HG02885 (cell line): ENCODE data around the gene PPM1M.

ENCODE experiments used
- ATAC-seq: cut with Tn5 transposase; IDR thresholded peaks from one replicate; pipeline ENCODE4 v1.9.1; 2021; ENCODE audit warnings: mild to moderate bottlenecking; ENCODE audit not compliant: unreplicated experiment, poor library complexity

The PPM1M gene

DNA sequence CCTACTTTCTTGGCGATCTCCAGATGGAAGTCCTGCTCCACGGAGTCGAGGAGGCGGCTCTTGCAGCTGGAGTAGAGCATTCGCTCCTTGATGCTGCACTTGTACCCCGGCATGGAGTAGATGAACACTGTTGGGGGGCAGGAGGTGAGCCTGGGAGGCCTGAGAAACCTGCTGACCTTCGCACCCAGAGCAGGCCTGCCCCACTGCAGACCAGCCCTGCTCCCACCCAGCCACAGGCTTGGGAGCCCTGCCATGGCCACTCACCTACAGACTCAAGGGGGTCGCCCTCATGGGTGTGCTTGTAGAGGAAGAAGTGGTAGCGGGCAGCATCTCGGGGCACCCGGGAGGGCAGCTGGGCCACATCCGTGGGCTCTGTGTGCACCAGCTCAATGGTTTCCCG lies 15.9 kb upstream of the PPM1M start:
- ATAC-seq = no peak

DNA sequence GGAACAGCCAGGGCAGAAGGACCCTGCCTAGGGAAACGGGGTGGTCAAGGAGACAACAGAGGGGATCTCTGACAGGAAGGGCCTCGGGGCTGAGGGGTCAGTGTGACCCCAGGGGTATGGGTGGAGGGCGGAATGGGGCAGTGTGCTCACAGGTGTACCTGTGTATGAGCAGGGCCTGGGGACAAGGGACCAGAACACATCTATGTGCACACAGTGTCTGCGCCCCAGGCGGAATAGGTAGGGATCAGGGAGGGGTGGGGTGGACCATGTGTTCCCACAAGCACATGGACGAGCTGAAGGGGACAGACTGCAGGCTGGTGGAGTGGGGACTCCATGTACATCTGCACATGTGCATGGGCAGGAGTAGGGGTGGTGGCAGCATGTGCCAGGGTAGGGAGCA lies 15.1 kb upstream of the PPM1M start:
- no peak for ATAC-seq

DNA sequence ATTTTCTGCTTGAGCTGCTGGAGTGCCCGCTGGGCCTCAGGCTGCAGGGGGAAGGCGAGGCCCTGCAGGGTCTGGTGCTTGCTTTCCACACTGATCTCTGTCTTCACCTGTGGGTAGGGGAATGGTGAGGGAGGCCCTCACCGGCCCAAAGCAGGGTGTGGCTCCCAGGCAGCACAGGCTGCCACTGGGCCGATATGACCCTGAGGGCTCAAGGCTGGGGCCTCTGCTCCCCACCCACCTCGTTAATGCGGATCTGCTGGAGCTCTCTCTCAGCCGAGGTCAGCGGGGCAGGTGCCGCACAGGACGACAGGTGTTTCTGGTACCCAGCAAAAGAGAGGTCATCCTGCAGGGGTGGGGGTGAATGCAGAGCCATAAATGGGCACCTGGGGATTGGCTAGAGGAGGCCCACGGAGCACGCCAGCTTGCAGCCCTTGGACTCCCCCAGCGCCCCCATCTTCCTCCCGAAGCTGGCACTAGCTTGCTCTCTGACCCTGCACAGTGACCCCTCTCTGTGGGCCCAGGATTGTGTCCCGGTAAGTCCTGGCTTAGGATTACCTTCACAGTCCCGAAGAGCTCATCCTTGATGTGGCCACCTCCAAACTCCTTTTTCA lies 14.6 kb upstream of the PPM1M start:
- no peak for ATAC-seq

GRCh38 chr3:52231502-52232278 lies 13.9 kb upstream of the PPM1M start:
- peak; percentile 55 for ATAC-seq

GRCh38 chr3:52232279-52233107 lies 13.1 kb upstream of the PPM1M start:
- no peak for ATAC-seq

- ATAC-seq = no peak
Measured at GRCh38 chr3:52233108-52233591, 12.4 kb upstream of the PPM1M start.

DNA sequence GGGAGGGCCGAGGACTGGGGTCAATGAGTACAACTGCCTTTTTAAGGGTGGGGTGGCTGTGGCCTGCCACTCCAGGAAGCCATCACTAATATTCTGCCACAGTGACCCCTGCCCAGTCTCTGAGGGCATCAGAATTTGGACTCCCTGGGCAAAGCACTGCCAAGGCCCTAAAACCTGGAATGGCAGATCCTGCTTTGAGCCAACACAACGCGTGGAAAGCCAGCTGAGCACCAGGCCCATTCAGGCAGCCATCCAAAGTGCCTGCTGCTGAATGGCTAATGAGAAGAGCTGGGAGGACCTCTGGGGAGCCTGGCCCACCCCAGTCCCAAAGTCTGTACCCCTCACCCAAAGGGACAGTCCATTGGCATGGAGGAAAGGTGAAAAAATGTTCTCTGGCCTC lies 11.6 kb upstream of the PPM1M start:
- no peak for ATAC-seq

- no peak for ATAC-seq
Measured at GRCh38 chr3:52234516-52235447, 10.8 kb upstream of the PPM1M start.

- no peak for ATAC-seq
Measured at GRCh38 chr3:52236424-52236886, 9.1 kb upstream of the PPM1M start.

DNA sequence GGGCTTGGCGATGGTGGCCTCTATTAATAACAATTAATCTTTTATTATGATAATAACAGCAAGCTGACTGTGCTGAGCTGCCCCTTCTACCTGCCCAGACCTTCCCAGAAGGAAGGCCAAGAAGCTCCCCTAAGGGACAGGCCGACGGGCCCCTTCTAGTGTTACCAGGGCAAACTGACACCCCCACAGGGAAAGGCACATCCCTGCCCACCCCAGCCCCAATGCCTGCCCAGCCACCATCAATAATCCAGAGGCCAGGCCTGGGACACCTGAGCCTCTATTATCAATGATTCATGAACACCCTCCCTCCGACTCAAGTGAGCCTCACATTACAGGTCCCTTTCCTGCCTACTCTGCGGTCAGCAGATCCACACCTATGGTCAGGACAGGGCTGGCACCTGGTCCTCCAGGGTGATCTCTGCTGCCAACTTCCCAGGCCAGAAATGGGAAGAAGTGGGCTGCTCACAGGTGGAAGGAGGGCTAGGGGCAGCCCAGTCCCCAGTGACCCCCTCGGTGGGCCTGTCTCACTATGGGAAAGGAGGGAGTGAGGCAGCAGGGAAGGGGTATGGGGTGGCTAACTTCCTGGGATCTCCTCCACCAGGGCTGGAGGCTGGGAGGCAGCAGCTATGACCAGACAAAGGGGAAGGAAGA lies 8.4 kb upstream of the PPM1M start:
- no peak for ATAC-seq

- no peak for ATAC-seq
Measured at GRCh38 chr3:52237657-52238172, 7.8 kb upstream of the PPM1M start.

DNA sequence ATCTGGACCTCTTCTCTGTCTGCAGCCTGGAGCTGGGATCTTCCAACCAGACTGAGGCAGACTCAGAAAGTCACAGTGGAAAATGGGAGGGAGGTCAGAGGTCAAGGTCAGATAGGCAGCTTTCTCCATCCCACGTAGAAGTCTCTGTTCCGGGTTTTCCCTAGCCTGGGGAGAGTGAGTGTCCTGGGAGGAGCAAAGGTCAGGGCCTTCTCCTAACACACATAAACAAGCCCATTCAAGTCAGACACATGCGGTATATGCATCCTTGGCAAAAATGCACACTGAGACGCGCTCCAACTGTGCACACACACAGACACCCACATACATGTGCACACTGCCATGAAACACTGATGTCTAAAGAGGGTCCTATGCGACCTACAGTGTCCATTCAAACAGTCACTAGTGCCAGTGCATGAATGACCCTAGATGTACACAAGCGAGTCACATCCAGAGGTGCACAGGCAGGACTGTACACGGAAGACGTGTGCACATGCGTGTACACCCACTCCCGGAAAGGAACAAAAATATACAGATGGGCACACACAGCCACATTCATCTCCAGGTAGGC lies 7.3 kb upstream of the PPM1M start:
- ATAC-seq = no peak

DNA sequence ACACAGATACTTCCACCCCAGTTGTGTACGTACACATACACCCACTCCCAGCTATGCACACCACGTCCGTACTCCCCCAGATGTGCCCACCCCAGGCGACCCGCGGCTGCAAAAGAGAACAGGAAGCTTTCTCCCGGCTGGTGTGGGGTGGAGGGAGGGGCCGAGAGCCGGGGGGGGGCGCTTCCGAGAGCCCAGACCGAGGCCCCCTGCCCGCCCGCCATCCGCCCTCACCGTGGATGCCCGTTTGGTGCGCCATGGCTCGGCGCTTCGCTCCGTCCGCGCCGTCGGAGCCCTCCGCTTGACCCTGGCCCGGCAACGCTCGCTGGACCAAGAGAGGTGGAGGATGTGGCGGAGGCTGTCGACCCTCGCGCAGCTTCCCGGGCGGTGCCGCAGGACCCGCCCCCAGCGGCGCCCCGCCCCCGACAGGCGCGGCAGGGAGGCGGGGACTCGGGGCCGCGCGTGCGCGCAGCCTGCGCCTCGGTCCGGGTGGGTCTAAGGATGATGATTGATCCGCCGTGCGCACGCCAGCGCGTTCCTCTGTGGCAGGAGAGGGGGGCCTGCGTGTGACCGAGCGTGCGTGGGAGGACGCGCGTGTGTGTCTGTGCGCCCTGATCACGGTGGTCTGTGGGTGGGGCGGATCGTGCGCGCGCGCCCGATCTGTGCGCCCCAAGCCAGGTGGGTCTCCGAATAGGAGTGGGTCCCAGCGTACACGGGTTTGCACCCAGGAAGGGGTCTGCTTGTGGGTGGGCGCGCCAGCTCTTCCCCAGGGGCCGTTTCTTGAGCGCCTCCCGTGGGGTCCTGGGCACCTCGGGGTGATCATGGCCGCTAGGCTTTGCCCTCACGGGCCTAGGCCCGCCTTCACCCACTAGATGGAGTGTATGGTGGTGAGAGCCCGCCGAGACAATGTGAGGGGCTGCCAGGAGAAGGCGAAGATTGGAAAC lies 6.5 kb upstream of the PPM1M start, which contains the start of gene TWF2:
Gene TWF2, minus strand, starts transcription at position 398 of the 941 bp plus-strand sequence. Its CDS starts 142 bp downstream, at position 256.
- ATAC-seq = peak; percentile 84

DNA sequence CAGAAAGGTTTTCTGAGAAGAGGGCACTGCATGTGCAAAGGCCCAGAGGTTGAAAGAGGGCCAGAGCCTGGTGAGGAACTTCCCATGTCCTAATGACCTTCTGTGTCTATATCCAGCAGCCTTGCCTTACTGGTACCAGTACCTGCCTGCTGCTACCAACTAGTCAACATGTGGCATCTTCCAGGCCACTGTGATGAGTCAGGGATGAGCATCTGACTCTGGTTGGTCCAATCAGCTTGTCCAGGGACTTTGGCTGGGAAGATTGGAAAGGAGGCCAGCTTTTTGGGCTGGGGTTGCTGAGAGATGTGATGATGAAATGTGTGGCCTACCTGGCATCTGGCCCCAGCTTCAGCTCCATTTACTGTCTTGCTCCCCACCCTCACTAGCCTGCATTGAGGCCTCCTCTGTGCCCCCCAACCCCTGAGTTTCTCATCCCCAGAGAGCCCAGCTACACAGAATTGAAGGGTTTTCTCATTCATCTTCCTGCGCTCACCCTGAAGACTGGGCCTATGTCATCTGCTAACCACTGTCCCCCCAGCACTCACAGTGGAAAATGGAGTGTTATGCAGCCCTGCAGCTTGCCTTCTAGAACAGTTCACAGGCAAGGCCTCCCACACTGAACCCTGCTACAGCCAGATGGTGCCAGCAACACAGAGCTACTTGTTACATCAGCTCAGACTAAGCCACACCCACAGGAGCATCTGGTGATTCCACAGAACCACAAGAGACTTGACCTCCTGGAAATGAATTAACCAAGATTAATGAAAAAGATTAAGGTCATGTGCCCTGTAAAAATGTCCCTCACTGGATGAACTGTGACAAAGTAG lies 5.3 kb upstream of the PPM1M start:
- no peak for ATAC-seq

GRCh38 chr3:52240886-52241370 lies 4.6 kb upstream of the PPM1M start:
- no peak for ATAC-seq

DNA sequence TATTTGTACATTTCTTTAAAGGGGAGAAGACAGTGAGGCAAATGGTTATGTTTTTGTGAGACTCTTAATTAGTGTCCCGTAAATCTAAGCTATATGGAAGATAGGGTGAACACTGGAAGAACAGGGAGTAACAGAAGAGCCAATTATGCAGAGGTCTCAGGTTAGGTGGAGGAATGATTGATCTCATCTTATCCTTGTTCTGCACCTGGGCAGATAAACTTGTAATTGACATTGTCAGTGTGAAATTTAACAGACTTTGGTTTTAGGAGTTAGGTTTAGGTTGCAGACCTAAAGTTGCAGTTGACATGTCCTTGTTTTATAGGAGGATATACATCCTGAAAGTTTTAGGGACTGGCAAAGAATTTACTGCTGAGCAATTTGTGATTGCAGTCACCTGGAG lies 3.5 kb upstream of the PPM1M start:
- no peak for ATAC-seq
